Gastrocnemius medialis (tissue), 4 donors: Measurements from ENCODE around the gene CANX.

Source experiments
- POLR2A ChIP-seq, 2 donors: fragments of 450-650 bp; IDR thresholded peaks; one replicate each; pipeline ENCODE4 v1.6.1; 2017; ENCODE audit warnings: antibody characterized with exemption in 2 of 2, mild to moderate bottlenecking in 2 of 2, moderate library complexity in 2 of 2
- TF ChIP-seq, protein P1 (sequence below), 5 experiments: fragments of 450-650 bp in 3 of 5; fragments of 200-600 bp in 2 of 5; sonication (generic) in 2 of 5; IDR thresholded peaks in 4 of 5; conservative IDR thresholded peaks in 1 of 5; 1 replicate in 4 of 5; 2 replicates in 1 of 5; pipeline ENCODE4 v1.5.1; 2016 to 2019; ENCODE audit warnings: antibody characterized with exemption in 5 of 5, mild to moderate bottlenecking in 3 of 5, moderate library complexity in 3 of 5

- TF ChIP-seq POLR2A (IDR thresholded peaks at IDR 0.05): no peak
- TF ChIP-seq, protein P1, sequence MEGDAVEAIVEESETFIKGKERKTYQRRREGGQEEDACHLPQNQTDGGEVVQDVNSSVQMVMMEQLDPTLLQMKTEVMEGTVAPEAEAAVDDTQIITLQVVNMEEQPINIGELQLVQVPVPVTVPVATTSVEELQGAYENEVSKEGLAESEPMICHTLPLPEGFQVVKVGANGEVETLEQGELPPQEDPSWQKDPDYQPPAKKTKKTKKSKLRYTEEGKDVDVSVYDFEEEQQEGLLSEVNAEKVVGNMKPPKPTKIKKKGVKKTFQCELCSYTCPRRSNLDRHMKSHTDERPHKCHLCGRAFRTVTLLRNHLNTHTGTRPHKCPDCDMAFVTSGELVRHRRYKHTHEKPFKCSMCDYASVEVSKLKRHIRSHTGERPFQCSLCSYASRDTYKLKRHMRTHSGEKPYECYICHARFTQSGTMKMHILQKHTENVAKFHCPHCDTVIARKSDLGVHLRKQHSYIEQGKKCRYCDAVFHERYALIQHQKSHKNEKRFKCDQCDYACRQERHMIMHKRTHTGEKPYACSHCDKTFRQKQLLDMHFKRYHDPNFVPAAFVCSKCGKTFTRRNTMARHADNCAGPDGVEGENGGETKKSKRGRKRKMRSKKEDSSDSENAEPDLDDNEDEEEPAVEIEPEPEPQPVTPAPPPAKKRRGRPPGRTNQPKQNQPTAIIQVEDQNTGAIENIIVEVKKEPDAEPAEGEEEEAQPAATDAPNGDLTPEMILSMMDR (IDR thresholded peaks at IDR 0.05 in 4 of 5, conservative IDR thresholded peaks at IDR 0.05 in 1 of 5): no peak
Observed at GRCh38 chr5:179776411-179776938, 77.7 kb downstream of the CANX start.
